ENCODE measurements around the gene ZNF691.
"Not testable (repeated sequence)": the region's sequence is repeated elsewhere in the genome, so short reads cannot be mapped to it uniquely, and the experiment has no call there.

The ZNF691 gene

GRCh38 chr1:42832641-42833240 is 13.7 kb upstream of the ZNF691 start:
- no peak for DNase-seq

GRCh38 chr1:42833981-42834380 is 12.4 kb upstream of the ZNF691 start:
- no peak for DNase-seq

- no peak for DNase-seq
Observed at GRCh38 chr1:42834803-42835202, 11.6 kb upstream of the ZNF691 start.

- no peak for DNase-seq
Observed at GRCh38 chr1:42835422-42835821, 11.0 kb upstream of the ZNF691 start.

- DNase-seq, result no peak
Observed at GRCh38 chr1:42837709-42838108, 8.7 kb upstream of the ZNF691 start.

- no peak for DNase-seq
Observed at GRCh38 chr1:42838482-42839190, 7.8 kb upstream of the ZNF691 start.

- no peak for DNase-seq
Observed at GRCh38 chr1:42841010-42841409, 5.4 kb upstream of the ZNF691 start.

- DNase-seq, result no peak
Observed at GRCh38 chr1:42841440-42842147, 4.8 kb upstream of the ZNF691 start.

- no peak for DNase-seq
Observed at GRCh38 chr1:42844592-42845140, 1.7 kb upstream of the ZNF691 start.

GRCh38 chr1:42845193-42845592 is 1.2 kb upstream of the ZNF691 start:
- no peak for DNase-seq

GRCh38 chr1:42845866-42846256 is 552 bp upstream of the ZNF691 start:
- no peak for DNase-seq

GRCh38 chr1:42847111-42847595 is 740 bp downstream of the ZNF691 start:
- no peak for DNase-seq

- DNase-seq, result no peak
Observed at GRCh38 chr1:42847721-42848460, 1.5 kb downstream of the ZNF691 start.

GRCh38 chr1:42848823-42849537 is 2.6 kb downstream of the ZNF691 start:
- no peak for DNase-seq

GRCh38 chr1:42849944-42850343 is 3.5 kb downstream of the ZNF691 start:
- DNase-seq, result no peak

- DNase-seq, result no peak
Observed at GRCh38 chr1:42851420-42851819, 5.0 kb downstream of the ZNF691 start.

GRCh38 chr1:42851960-42852607 is 5.7 kb downstream of the ZNF691 start:
- no peak for DNase-seq

GRCh38 chr1:42852608-42852980 is 6.2 kb downstream of the ZNF691 start:
- DNase-seq, result no peak

- no peak for DNase-seq
Observed at GRCh38 chr1:42853116-42853884, 6.9 kb downstream of the ZNF691 start.

GRCh38 chr1:42856554-42856953 is 10.1 kb downstream of the ZNF691 start:
- not testable (repeated sequence) for DNase-seq

GRCh38 chr1:42859366-42859765 is 13.0 kb downstream of the ZNF691 start:
- not testable (repeated sequence) for DNase-seq

All from fibroblast of upper back skin (primary cell).